ENCODE results near the gene NOS1AP.
A peak's percentile ranks its signal among the peaks of the same experiment; 100 is the strongest.

The NOS1AP gene

GRCh38 chr1:162233937-162234336, 164.4 kb downstream of the NOS1AP start:
- H3K4me3 ChIP-seq (ENCODE audit: low read depth, low read length) = no peak overlapping the region
- no peaks in the 10 kb centered on the region for H3K36me3 ChIP-seq (ENCODE audit: control insufficient read depth, insufficient read depth, low read length)
- H3K9ac ChIP-seq (ENCODE audit: low read depth, low read length) = no peak overlapping the region
- no peaks in the 10 kb centered on the region for H3K27me3 ChIP-seq (ENCODE audit: control insufficient read depth, insufficient read depth, low read length)
- no peak overlapping the region for H3K27ac ChIP-seq (ENCODE audit: low read depth, low read length)
- no peaks in the 10 kb centered on the region for H3K9me3 ChIP-seq (ENCODE audit: control insufficient read depth, insufficient read depth, low read length)
- H3K4me1 ChIP-seq (ENCODE audit: control insufficient read depth, insufficient read depth, low read length) = peaks cover 20% of the 10 kb centered on the region

GRCh38 chr1:162234571-162234970, 165.1 kb downstream of the NOS1AP start:
- H3K36me3 ChIP-seq (ENCODE audit: control insufficient read depth, insufficient read depth, low read length) = no peaks in the 10 kb centered on the region
- H3K27me3 ChIP-seq (ENCODE audit: control insufficient read depth, insufficient read depth, low read length) = no peaks in the 10 kb centered on the region
- H3K27ac ChIP-seq (ENCODE audit: low read depth, low read length) = no peak overlapping the region
- H3K9me3 ChIP-seq (ENCODE audit: control insufficient read depth, insufficient read depth, low read length) = no peaks in the 10 kb centered on the region
- peaks cover 17% of the 10 kb centered on the region for H3K4me1 ChIP-seq (ENCODE audit: control insufficient read depth, insufficient read depth, low read length)
- no peak overlapping the region for H3K4me3 ChIP-seq (ENCODE audit: low read depth, low read length)
- no peak overlapping the region for H3K9ac ChIP-seq (ENCODE audit: low read depth, low read length)

- Histone ChIP-seq H3K9me3 (ENCODE audit: control insufficient read depth, insufficient read depth, low read length) (no peaks in the 10 kb centered on the region), H3K4me1 (ENCODE audit: control insufficient read depth, insufficient read depth, low read length) (peaks cover 13% of the 10 kb centered on the region), H3K27me3 (ENCODE audit: control insufficient read depth, insufficient read depth, low read length) (no peaks in the 10 kb centered on the region), H3K4me3 (ENCODE audit: low read depth, low read length) (no peak overlapping the region), H3K27ac (ENCODE audit: low read depth, low read length) (no peak overlapping the region), H3K36me3 (ENCODE audit: control insufficient read depth, insufficient read depth, low read length) (no peaks in the 10 kb centered on the region), H3K9ac (ENCODE audit: low read depth, low read length) (no peak overlapping the region)
Measured at GRCh38 chr1:162235241-162235800, 165.8 kb downstream of the NOS1AP start.

- Histone ChIP-seq H3K9ac (ENCODE audit: low read depth, low read length) (no peak overlapping the region), H3K4me3 (ENCODE audit: low read depth, low read length) (no peak overlapping the region), H3K36me3 (ENCODE audit: control insufficient read depth, insufficient read depth, low read length) (no peaks in the 10 kb centered on the region), H3K9me3 (ENCODE audit: control insufficient read depth, insufficient read depth, low read length) (no peaks in the 10 kb centered on the region), H3K27me3 (ENCODE audit: control insufficient read depth, insufficient read depth, low read length) (no peaks in the 10 kb centered on the region), H3K4me1 (ENCODE audit: control insufficient read depth, insufficient read depth, low read length) (0 out of 2 replicates have a peak, but pooled peaks cover 9% of the 10 kb centered on the region), H3K27ac (ENCODE audit: low read depth, low read length) (no peak overlapping the region)
Measured at GRCh38 chr1:162236201-162236600, 166.7 kb downstream of the NOS1AP start.

GRCh38 chr1:162236618-162237017, 167.1 kb downstream of the NOS1AP start:
- no peak overlapping the region for H3K4me3 ChIP-seq (ENCODE audit: low read depth, low read length)
- H3K9ac ChIP-seq (ENCODE audit: low read depth, low read length) = no peak overlapping the region
- H3K4me1 ChIP-seq (ENCODE audit: control insufficient read depth, insufficient read depth, low read length) = 0 out of 2 replicates have a peak, but pooled peaks cover 9% of the 10 kb centered on the region
- H3K9me3 ChIP-seq (ENCODE audit: control insufficient read depth, insufficient read depth, low read length) = no peaks in the 10 kb centered on the region
- H3K27ac ChIP-seq (ENCODE audit: low read depth, low read length) = no peak overlapping the region
- H3K36me3 ChIP-seq (ENCODE audit: control insufficient read depth, insufficient read depth, low read length) = no peaks in the 10 kb centered on the region
- H3K27me3 ChIP-seq (ENCODE audit: control insufficient read depth, insufficient read depth, low read length) = no peaks in the 10 kb centered on the region

DNA sequence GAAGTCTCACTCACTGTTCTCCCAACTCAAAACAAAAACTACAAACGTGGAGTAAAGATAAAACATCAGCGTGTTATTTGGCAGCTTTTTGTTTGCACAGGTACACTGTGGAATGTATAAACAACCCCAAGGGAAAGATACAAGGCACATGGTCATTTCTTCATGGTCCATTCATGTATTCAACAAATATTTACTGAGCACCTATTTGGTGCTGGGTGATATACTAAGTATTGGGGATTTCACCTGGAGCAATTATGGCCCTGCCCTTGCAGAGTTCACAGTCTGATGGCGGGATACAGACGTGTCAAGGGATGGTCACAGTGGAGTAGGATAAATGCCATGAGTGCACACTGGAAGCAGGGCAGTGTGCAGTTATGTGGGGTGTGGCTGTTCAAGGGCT, 171.1 kb downstream of the NOS1AP start:
- Histone ChIP-seq H3K9me3 (ENCODE audit: control insufficient read depth, insufficient read depth, low read length) (no peaks in the 10 kb centered on the region), H3K36me3 (ENCODE audit: control insufficient read depth, insufficient read depth, low read length) (no peaks in the 10 kb centered on the region), H3K9ac (ENCODE audit: low read depth, low read length) (no peak overlapping the region), H3K27me3 (ENCODE audit: control insufficient read depth, insufficient read depth, low read length) (no peaks in the 10 kb centered on the region), H3K4me3 (ENCODE audit: low read depth, low read length) (no peak overlapping the region), H3K4me1 (ENCODE audit: control insufficient read depth, insufficient read depth, low read length) (0 out of 2 replicates have a peak, but pooled peaks cover 9% of the 10 kb centered on the region), H3K27ac (ENCODE audit: low read depth, low read length) (no peak overlapping the region)

DNA sequence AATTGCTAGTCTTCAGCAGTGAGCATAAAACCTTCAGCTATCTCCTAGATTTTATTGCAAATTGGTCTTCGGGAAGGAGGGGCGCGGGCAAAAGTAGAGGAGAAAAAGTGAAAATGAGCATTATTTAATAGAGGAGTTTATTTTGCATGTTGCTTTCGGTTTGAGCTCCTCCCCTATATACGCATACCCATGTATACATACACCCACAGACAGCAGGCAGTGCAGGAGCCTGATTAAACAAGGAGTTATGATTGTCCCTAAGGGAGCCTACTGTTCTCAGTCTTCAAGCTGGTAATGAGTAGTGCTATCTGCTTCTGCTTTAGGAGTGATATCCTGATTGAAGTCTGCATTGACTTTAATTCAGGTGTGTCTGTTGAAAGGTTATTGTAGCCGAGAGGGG, 173.3 kb downstream of the NOS1AP start:
- no peak overlapping the region for H3K4me3 ChIP-seq (ENCODE audit: low read depth, low read length)
- no peak overlapping the region for H3K27ac ChIP-seq (ENCODE audit: low read depth, low read length)
- no peaks in the 10 kb centered on the region for H3K9me3 ChIP-seq (ENCODE audit: control insufficient read depth, insufficient read depth, low read length)
- H3K27me3 ChIP-seq (ENCODE audit: control insufficient read depth, insufficient read depth, low read length) = no peaks in the 10 kb centered on the region
- H3K9ac ChIP-seq (ENCODE audit: low read depth, low read length) = no peak overlapping the region
- no peaks in the 10 kb centered on the region for H3K36me3 ChIP-seq (ENCODE audit: control insufficient read depth, insufficient read depth, low read length)
- 0 out of 2 replicates have a peak, but pooled peaks cover 4% of the 10 kb centered on the region for H3K4me1 ChIP-seq (ENCODE audit: control insufficient read depth, insufficient read depth, low read length)

GRCh38 chr1:162248854-162249535, 179.5 kb downstream of the NOS1AP start:
- peak overlapping the region; percentile 93 for H3K27ac ChIP-seq (ENCODE audit: low read depth, low read length)
- peaks cover 30% of the 10 kb centered on the region for H3K4me1 ChIP-seq (ENCODE audit: control insufficient read depth, insufficient read depth, low read length)
- H3K9ac ChIP-seq (ENCODE audit: low read depth, low read length) = no peak overlapping the region
- no peaks in the 10 kb centered on the region for H3K9me3 ChIP-seq (ENCODE audit: control insufficient read depth, insufficient read depth, low read length)
- H3K27me3 ChIP-seq (ENCODE audit: control insufficient read depth, insufficient read depth, low read length) = no peaks in the 10 kb centered on the region
- H3K4me3 ChIP-seq (ENCODE audit: low read depth, low read length) = peak overlapping the region; percentile 39
- H3K36me3 ChIP-seq (ENCODE audit: control insufficient read depth, insufficient read depth, low read length) = no peaks in the 10 kb centered on the region

DNA sequence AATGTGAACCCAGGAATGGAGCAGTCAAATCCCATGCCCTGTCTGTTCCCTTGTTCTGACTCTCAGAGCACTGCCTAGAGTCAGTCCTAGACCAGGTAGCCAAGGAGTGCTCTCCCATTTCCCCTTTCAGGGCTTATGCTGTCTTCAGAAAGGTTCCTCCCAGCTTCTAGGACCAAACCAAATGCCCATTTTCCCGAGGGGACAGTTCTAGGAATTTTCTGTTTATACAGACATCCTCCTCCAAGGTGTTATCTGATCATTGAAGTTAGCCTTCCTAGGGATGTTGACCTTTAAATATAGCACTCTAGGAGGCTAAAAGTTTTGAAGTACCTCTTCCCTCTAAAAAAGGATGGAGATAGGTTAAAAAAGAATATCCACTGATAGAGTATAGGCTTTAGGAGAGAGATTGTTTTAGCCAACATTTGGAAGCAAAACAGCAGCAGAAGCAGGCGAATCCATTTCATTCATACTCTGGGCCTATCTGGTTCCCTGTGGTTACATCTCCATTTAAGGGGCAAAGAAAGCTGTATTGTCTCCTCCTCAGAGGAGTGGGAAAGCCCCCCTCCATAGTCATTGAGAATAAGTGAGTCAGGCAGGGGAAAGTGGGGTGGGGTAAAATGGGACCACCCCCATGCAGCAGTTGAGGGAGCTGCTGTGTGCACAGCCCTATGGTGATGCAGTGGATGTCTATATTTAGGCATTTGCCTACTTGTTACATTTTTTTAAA, 180.7 kb downstream of the NOS1AP start:
- Histone ChIP-seq H3K9ac (ENCODE audit: low read depth, low read length) (no peak overlapping the region), H3K4me1 (ENCODE audit: control insufficient read depth, insufficient read depth, low read length) (peaks cover 39% of the 10 kb centered on the region), H3K9me3 (ENCODE audit: control insufficient read depth, insufficient read depth, low read length) (no peaks in the 10 kb centered on the region), H3K36me3 (ENCODE audit: control insufficient read depth, insufficient read depth, low read length) (no peaks in the 10 kb centered on the region), H3K4me3 (ENCODE audit: low read depth, low read length) (no peak overlapping the region; the same call in 1 of the 2 replicates), H3K27ac (ENCODE audit: low read depth, low read length) (peak overlapping the region; percentile 93), H3K27me3 (ENCODE audit: control insufficient read depth, insufficient read depth, low read length) (no peaks in the 10 kb centered on the region)

DNA sequence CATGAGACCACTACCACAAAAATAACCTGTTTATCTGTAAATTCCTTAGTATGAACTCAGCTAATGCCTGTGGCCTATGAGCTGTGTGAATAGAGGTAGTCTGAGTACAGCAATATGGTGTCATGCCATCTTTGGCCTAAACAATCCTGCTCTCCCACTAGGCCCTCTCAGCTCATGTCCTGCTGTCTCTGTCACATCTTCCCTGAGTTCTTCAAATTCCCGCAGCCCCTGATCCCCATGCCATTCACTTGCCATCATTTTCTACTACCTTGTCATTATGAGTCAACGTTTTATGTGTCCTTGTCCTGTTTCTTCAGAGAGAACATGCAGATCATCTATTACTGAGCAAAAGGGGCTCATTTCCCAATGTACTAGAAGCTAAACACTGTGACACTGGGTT, 181.6 kb downstream of the NOS1AP start:
- H3K4me3 ChIP-seq (ENCODE audit: low read depth, low read length) = no peak overlapping the region
- no peaks in the 10 kb centered on the region for H3K9me3 ChIP-seq (ENCODE audit: control insufficient read depth, insufficient read depth, low read length)
- peak overlapping the region; percentile 93 for H3K27ac ChIP-seq (ENCODE audit: low read depth, low read length)
- H3K36me3 ChIP-seq (ENCODE audit: control insufficient read depth, insufficient read depth, low read length) = no peaks in the 10 kb centered on the region
- no peaks in the 10 kb centered on the region for H3K27me3 ChIP-seq (ENCODE audit: control insufficient read depth, insufficient read depth, low read length)
- H3K4me1 ChIP-seq (ENCODE audit: control insufficient read depth, insufficient read depth, low read length) = peaks cover 43% of the 10 kb centered on the region
- H3K9ac ChIP-seq (ENCODE audit: low read depth, low read length) = no peak overlapping the region

DNA sequence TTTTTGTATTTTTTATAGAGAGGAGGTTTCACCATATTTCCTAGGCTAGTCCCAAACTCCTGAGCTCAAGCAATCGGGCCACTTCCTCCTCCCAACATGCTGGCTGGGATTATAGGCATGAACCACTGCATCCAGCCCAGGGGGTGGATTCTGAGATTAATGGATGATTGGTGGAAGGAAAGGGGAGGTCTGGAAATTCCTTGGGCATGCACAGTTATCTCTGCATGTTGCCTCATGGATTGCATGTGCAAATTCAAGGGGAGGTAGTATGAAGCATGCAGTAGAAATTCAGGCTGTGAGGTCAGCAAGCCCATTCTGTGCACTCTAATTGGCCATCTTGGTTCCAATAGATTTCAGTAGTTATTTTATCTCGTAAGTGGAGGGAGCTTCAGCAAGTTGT, 182.7 kb downstream of the NOS1AP start:
- peaks cover 43% of the 10 kb centered on the region for H3K4me1 ChIP-seq (ENCODE audit: control insufficient read depth, insufficient read depth, low read length)
- H3K27ac ChIP-seq (ENCODE audit: low read depth, low read length) = no peak overlapping the region
- no peaks in the 10 kb centered on the region for H3K36me3 ChIP-seq (ENCODE audit: control insufficient read depth, insufficient read depth, low read length)
- no peak overlapping the region for H3K9ac ChIP-seq (ENCODE audit: low read depth, low read length)
- H3K9me3 ChIP-seq (ENCODE audit: control insufficient read depth, insufficient read depth, low read length) = no peaks in the 10 kb centered on the region
- no peaks in the 10 kb centered on the region for H3K27me3 ChIP-seq (ENCODE audit: control insufficient read depth, insufficient read depth, low read length)
- no peak overlapping the region for H3K4me3 ChIP-seq (ENCODE audit: low read depth, low read length)
